Ectodermal cell (in vitro differentiated cells): Measurements from ENCODE around the gene SLC2A5.

Experiments used
- H3K27ac ChIP-seq: 2 replicates; pipeline ENCODE4 v1.7.0; 2013; ENCODE audit warnings: mild to moderate bottlenecking, low read depth, low read length; ENCODE audit not compliant: insufficient read depth, poor library complexity, severe bottlenecking
- H3K27me3 ChIP-seq: 2 replicates; pipeline ENCODE4 v1.7.0; 2013; ENCODE audit warnings: mild to moderate bottlenecking, low read length; ENCODE audit not compliant: insufficient read depth, control insufficient read depth, poor library complexity, severe bottlenecking
- H3K36me3 ChIP-seq: one replicate; pipeline ENCODE4 v1.7.0; 2013; ENCODE audit warnings: low read length; ENCODE audit not compliant: control insufficient read depth, insufficient read depth
- H3K4me1 ChIP-seq: one replicate; pipeline ENCODE4 v1.7.0; 2013; ENCODE audit warnings: low read length; ENCODE audit not compliant: control insufficient read depth, insufficient read depth
- H3K4me3 ChIP-seq: 2 replicates; pipeline ENCODE4 v1.7.0; 2013; ENCODE audit warnings: low read depth, low read length, control low read depth; ENCODE audit not compliant: insufficient read depth
- H3K9me3 ChIP-seq: 2 replicates; pipeline ENCODE4 v1.7.0; 2013; ENCODE audit warnings: mild to moderate bottlenecking, low read length, moderate library complexity; ENCODE audit not compliant: control insufficient read depth
- WGBS, 2 experiments: methylation state at CpG; one replicate each; pipeline ENCODE4 v1.1.7; 2013; ENCODE audit warnings: missing lambda C conversion rate in 2 of 2; 5-methylcytosine and 5-hydroxymethylcytosine counted together

SLC2A5 gene

DNA sequence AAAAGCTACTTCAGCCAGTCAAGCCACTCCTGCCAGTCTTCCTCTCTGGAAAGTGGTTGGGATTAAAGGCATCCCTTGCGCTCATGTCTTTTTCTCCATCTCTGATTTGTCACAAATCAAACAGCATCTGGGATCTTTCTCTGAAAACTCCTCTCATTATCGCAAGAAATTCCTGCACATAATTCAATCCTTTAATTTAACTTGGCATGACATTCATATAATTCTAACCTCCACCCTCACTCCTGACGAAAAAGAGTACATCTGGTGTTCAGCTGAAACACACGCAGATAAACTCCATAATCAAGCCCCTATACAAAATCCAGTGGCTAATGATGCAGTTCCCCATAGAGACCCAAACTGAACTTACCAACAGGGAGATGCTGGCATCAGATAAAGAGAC lies 19.4 kb upstream of the SLC2A5 start:
- H3K4me1 ChIP-seq, result no peaks in the 10 kb centered on the region
- H3K4me3 ChIP-seq, result no peak overlapping the region
- H3K27me3 ChIP-seq, result no peaks in the 10 kb centered on the region
- H3K27ac ChIP-seq, result no peak overlapping the region
- H3K36me3 ChIP-seq, result no peaks in the 10 kb centered on the region
- H3K9me3 ChIP-seq, result no peaks in the 10 kb centered on the region
- WGBS, 2 experiments, result 93 to 95% methylated on average over 4 of the region's 4 CpGs

DNA sequence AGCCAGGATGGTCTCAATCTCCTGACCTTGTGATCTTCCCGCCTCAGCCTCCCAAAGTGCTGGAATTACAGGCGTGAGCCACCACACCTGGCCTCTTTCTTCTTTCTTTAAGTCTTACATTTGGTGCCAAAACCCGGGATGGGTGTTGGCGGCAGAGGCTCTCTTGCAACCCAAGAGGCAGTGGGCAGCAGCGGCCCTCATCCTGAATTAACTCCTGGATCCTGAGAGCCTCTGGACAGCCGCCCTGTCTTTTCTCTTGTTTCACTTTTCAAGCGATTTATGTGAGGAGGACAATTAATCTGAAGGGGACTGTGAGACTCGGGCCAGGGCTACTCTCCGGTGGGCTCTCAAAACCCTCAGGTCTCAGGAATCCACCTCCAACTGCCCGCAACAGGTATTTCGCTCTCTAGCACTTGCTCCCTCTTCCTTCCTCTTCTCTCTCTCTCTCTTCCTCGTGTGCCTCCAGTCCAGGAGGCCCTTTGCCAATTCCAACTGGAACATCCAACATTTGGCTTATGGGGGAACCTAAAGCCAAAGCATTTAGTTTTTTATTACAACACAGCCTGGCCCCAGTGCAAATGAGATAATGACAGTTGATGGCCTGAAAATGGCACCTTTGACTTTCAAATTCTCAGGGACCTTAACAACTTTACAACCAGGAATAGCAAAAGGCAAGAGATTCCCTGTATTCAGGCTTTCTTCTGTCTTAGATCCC lies 18.1 kb upstream of the SLC2A5 start:
- H3K27me3 ChIP-seq, result no peaks in the 10 kb centered on the region
- no peaks in the 10 kb centered on the region for H3K9me3 ChIP-seq
- WGBS, 2 experiments, result 95 to 96% methylated on average over 12 of the region's 12 CpGs
- H3K4me3 ChIP-seq, result no peak overlapping the region
- no peaks in the 10 kb centered on the region for H3K4me1 ChIP-seq
- H3K36me3 ChIP-seq, result no peaks in the 10 kb centered on the region
- H3K27ac ChIP-seq, result no peak overlapping the region

DNA sequence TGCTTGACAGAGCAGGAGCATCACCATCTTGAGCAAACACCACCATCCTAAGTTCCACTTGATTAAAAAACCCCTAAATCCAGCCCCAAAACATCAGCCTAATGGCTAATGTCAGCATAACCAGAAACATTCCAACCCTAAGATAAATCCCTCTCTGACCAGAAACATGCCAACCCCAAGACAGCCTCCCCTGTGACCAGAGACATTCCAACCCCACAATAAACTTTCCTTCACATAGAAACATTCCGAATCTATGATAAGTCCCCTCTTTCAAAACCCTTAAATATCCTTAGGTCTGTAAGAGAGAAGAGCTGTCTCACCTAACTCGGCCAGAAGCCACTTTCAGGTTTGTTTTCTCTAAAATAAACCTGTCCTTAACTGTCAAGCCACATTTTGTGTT lies 17.4 kb upstream of the SLC2A5 start:
- no peak overlapping the region for H3K4me3 ChIP-seq
- H3K4me1 ChIP-seq, result no peaks in the 10 kb centered on the region
- 89 to 98% methylated on average over 2 of the region's 2 CpGs for WGBS, 2 experiments
- no peaks in the 10 kb centered on the region for H3K27me3 ChIP-seq
- H3K27ac ChIP-seq, result no peak overlapping the region
- no peaks in the 10 kb centered on the region for H3K36me3 ChIP-seq
- H3K9me3 ChIP-seq, result no peaks in the 10 kb centered on the region

DNA sequence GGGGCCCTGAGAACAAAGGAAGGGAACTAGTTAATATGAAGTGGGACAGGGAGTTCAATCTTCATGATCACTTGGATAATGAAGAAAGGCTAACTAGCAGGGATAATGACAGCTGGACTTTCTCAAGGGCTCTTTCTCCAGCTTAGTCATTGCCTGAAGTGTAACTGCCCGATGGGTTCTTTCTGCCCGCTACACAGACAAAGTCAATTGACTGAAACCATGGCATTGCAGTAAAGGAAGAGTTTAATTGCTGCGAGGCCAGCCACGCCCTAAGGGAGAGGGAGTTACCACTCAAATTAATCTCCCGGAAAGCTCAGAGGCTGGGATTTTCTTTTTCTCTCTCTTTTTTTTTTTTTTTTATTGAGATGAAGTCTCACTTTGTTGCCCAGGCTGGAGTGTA lies 16.6 kb upstream of the SLC2A5 start:
- WGBS, 2 experiments, result 92 to 98% methylated on average over 5 of the region's 5 CpGs

DNA sequence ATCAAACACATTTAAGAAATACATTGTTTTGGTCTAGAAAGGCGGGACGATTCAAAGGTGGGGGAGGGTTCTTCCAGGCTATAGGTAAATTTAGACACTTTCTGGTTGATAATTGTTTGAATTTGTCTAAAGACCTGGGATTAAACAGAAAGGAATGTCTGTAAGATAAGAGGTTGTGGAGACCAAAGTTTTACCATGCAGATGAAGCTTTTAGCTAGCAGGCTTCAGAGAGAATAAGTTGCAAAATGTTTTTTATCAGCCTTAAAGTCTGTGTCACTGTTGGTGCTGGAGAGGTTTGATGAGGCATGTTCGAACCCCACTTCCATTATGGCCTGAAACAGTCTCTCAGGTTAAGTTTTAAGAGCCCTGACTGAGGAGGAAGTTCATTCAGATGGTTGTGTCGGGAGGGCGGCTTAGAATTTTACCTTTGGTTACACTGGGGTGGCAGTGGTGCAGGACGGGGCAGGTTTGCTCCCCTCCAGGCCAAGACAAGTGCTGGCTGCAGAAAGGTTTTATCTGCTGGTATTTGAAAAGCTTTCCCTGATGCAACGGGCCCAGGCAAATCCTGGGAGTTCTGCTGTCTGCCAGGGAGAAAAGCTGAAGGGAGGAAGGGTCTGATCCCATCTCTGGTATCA lies 16.0 kb upstream of the SLC2A5 start:
- 91% methylated on average over 7 of the region's 7 CpGs for WGBS, 2 experiments
- Histone ChIP-seq H3K4me3 (no peak overlapping the region), H3K36me3 (no peaks in the 10 kb centered on the region), H3K27ac (no peak overlapping the region), H3K27me3 (no peaks in the 10 kb centered on the region), H3K4me1 (no peaks in the 10 kb centered on the region), H3K9me3 (no peaks in the 10 kb centered on the region)

More for the DNA sequence above, 16.6 kb upstream of the SLC2A5 start:
- Histone ChIP-seq H3K4me3 (no peak overlapping the region), H3K36me3 (no peaks in the 10 kb centered on the region), H3K9me3 (no peaks in the 10 kb centered on the region), H3K27me3 (no peaks in the 10 kb centered on the region), H3K4me1 (no peaks in the 10 kb centered on the region), H3K27ac (no peak overlapping the region)

DNA sequence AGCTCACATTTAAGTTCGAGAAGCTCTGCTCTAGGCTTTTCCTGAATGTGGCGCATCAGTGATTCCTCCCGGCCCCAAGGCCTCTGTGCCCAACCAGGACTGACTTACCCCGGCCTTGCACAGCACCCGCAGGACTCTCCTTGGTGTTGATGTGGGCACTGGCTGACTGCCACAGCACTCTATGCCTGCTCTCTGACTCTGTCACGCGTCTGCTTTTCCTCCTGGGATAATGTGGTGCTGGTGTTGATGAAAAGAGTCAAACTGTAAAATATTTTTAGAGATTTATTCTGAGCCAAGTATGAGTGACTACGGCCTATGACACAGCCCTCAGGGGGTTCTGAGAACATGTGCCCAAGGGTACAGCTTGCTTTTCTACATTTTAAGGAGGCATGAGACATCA lies 15.5 kb upstream of the SLC2A5 start:
- H3K4me1 ChIP-seq, result no peaks in the 10 kb centered on the region
- WGBS, 2 experiments, result 93 to 95% methylated on average over 8 of the region's 8 CpGs
- no peak overlapping the region for H3K27ac ChIP-seq
- H3K27me3 ChIP-seq, result no peaks in the 10 kb centered on the region
- H3K36me3 ChIP-seq, result no peaks in the 10 kb centered on the region
- no peaks in the 10 kb centered on the region for H3K9me3 ChIP-seq
- H3K4me3 ChIP-seq, result no peak overlapping the region

DNA sequence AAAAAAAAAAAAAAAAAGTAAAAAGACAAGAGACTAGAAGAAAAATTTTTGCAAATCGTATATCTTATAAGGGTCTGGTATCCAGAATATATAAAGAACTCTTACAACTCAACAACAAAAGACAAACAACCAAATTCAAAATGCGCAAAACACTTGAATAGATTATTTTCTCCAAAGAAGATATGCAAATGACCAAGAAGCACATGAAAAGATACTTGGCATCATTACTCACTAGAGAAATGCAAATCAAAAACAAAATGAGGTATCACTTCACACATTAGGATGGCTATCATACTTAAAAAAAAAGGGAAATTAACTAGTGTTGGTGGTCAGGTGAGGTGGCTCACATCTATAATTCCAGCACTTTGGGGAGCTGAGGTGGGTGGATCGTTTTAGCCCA lies 12.0 kb upstream of the SLC2A5 start:
- Histone ChIP-seq H3K4me1 (no peaks in the 10 kb centered on the region), H3K27me3 (no peaks in the 10 kb centered on the region), H3K27ac (no peak overlapping the region), H3K36me3 (no peaks in the 10 kb centered on the region), H3K9me3 (no peaks in the 10 kb centered on the region), H3K4me3 (no peak overlapping the region)
- 81 to 89% methylated on average over 2 to 3 of the region's 3 CpGs for WGBS, 2 experiments

DNA sequence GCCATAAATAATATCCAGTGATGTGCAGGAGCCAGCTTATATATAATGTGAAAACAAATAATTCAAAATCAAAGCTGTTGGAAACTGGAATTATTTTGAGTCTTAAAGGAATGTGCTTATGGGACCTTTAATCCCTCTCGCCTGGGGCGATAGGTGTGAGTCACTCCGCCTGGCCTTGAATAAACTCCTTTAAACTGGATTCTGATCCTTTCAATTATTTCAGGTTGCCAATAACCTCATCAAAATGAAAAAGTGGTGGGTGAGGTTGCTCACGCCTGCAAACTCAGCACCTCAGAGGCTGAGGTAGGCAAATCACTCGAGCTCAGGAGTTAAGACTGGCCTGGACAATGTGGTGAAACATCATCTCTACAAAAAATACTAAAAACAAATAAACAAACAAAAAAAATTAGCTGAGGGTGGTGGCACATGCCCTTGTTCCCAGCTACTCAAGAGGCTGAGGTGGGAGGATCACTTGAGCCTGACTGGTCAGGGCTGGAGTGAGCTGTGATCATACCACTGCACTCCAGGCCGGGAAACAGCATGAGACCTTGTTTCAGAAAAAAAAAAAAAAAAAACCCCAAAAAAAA lies 11.4 kb upstream of the SLC2A5 start:
- WGBS, 2 experiments, result 87 to 90% methylated on average over 6 of the region's 6 CpGs
- no peaks in the 10 kb centered on the region for H3K36me3 ChIP-seq
- no peaks in the 10 kb centered on the region for H3K27me3 ChIP-seq
- H3K9me3 ChIP-seq, result no peaks in the 10 kb centered on the region
- H3K27ac ChIP-seq, result no peak overlapping the region
- H3K4me1 ChIP-seq, result no peaks in the 10 kb centered on the region
- no peak overlapping the region for H3K4me3 ChIP-seq

DNA sequence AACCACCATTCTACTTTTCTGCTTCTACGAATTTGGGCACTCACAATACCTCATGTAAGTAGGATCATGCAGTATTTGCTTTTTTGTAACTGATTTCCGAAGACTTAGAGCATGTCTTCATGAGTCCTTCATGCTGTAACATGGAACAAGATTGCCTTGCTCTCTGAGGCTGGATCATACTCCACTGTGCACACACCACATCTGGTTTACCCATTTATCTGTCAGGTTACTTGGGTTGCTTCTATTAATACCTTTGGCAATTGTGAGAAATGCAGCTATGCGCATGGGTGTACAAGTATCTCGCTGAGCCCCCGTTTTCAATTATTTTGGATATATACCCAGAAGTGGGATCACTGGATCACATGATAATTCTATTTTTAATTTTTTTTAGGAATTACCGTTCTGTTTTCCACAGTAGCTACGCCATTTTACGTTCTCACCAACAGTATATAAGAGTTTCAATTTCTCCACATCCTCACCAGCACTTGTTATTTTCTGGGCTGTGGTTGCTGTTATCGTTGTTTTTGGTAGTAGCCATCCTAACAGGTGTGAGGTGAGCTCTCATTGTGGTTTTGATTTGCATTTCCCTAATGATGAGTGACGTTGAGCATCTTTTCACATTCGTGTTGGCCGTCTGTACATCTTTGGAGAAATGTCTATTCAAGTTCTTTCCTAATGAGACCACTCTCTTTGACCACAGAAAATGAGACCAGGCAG lies 10.7 kb upstream of the SLC2A5 start:
- H3K27me3 ChIP-seq, result no peaks in the 10 kb centered on the region

More for the DNA sequence above, 10.7 kb upstream of the SLC2A5 start:
- Histone ChIP-seq H3K36me3 (no peaks in the 10 kb centered on the region), H3K9me3 (no peaks in the 10 kb centered on the region), H3K27ac (no peak overlapping the region), H3K4me1 (no peaks in the 10 kb centered on the region), H3K4me3 (no peak overlapping the region)
- WGBS, 2 experiments, result 90 to 91% methylated on average over 9 to 12 of the region's 12 CpGs
